GM21367 (cell line): ENCODE data around the gene COX7A1.
"Not testable (repeated sequence)": the region's sequence is repeated elsewhere in the genome, so short reads cannot be mapped to it uniquely, and the experiment has no call there.

Experiments used
- ATAC-seq: cut with Tn5 transposase; IDR thresholded peaks from one replicate; pipeline ENCODE4 v1.9.1; 2021; ENCODE audit not compliant: unreplicated experiment

The COX7A1 gene

DNA sequence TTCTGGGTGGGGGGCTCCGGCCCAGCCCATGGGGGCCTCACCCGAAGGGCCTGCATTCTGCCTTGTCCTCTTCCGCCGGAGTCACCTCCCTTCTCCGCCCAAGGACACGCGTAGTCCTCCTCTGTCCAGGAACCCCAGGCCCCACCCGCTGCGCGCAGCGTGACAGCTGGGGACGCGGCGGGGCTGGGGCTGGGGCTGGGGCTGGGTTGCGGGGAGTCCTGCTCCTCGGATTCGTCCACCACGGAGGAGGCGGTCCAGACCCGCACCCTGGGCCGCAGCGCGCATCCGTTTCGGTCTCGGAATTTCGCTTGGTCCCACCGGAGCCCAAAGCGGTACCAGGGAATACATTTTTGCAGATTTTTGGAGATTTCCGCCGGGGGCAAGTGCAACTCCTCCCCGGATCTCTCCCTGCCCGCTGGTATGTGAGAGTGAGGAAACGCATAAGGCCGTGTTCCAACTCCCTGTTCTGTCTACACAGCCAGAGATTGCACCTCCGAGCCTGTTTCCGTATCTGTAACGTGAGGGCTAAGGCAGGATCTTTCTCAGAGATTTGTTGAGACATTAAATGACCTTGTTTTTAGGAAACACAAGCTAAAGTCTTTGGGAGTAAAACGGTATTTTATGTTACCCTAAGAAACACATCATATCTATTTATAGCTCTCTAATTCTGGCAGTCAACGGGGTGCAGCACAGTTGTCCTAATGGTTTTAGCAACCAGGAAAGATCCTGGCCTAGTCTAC lies at the start of gene COX7A1:
TSS of gene COX7A1 (minus strand) at position 96 of the 740 bp plus-strand sequence. CDS start at position 56, 40 bp downstream.
- no peak for ATAC-seq

DNA sequence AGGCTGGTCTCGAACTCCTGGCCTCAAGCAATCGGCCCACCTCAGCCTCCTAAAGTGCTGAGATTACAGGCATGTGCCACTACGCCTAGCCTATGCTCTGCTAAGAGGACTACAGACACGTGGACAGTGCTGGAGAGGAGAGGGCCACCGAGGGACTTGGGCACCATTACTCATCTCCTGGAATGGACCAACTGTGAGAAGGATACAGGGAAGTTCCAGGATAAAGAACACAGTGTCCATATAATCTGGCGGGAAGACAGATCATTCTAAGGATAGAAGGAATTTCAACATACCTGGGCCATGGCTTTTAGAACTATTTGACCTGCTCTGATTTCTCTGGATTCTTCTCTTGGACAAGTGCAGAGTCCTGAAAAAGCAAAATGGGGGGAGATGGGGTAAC lies 49.4 kb upstream of the COX7A1 start:
- ATAC-seq = no peak

DNA sequence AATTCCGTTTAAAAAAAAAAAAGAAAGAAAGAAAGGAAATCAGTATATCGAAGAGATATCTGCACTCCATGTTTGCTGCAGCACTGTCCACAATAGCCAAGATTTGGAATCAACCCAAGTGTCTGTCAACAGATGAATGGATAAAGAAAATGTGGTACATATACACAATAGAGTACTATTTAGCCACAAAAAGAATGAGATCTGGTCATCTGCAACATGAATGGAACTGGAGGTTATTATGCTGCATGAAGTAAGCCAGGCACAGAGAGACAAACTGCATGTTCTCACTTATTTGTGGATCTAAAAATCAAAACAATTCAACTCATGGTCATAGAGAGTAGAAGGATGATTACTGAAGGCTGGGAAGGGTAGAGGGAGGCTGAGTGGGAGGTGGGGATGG lies 45.9 kb upstream of the COX7A1 start:
- ATAC-seq = no peak

DNA sequence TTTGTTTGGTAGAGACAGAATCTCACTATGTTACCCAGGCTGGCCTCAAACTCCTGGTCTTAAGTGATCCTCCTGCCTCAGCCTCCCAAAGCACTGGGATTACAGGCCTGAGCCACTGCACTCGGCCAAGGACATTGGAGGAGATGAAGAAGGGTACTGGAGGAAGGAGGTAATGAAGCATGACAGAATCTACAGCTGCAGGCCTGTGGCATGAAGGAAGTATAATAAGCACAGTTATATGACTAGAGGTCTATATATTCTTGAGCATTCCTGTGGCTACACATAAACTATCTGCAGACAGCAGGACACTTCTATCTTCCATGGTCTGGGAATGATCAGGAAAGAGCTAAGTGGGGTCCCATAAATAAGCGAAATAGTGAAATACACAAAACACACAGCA lies 44.0 kb upstream of the COX7A1 start:
- ATAC-seq = no peak

DNA sequence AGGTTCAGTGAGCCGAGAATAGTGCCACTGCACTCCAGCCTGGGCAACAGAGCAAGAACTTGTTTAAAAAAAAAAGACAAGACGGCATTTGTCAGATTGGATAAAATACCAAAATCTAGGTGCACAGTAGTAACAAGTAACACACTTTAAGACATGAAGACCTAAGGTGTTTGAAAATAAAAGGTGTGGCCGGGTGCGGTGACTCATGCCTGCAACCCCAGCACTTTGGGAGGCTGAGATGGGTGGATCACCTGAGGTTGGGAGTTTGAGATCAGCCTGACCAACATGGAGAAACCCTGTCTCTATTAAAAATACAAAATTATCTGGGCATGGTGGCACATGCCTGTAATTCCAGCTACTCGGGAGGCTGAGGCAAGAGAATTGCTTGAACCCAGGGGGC lies 34.5 kb upstream of the COX7A1 start:
- not testable (repeated sequence) for ATAC-seq

DNA sequence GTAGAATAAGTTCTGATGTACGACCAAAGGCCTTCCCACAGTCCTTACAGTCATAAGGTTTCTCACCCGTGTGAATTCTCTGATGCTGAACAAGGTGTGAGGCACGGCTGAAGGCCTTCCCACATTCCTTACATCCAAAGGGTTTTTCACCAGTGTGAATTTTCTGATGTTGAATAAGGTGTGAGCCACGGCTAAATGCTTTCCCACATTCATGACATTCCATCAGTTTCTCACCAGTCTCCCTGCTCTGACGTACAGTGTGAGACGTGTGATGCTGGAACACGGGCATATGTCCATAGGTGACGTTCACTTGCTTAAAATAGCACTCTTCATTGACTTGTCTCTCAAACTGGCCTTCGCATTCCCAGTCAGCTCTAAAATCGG lies 31.0 kb upstream of the COX7A1 start:
- no peak for ATAC-seq

DNA sequence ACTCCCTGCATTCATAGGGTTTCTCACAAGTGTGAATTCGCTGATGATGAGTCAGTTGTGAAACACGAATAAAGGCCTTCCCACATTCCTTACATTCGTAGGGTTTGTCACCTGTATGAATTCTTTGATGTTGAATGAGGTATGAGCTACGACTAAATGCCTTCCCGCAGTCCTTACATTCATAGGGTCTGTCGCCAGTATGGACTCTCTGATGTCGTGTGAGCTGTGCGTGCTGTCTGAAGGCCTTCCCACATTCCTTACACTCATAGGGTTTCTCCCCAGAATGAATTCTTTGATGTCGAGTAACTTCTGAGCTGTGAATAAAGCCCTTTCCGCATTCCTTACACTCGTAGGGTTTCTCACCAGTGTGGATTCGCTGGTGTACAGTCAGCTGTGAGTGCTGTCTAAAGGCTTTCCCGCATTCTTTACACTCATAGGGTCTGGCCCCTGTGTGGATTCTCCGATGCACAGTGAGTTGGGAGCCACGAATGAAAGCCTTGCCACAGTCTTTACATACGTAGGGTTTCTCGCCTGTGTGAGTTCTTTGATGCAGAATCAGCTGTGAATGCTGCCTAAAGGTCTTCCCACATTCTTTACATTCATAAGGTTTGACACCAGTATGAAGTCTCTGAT lies 30.5 kb upstream of the COX7A1 start:
- ATAC-seq = no peak

DNA sequence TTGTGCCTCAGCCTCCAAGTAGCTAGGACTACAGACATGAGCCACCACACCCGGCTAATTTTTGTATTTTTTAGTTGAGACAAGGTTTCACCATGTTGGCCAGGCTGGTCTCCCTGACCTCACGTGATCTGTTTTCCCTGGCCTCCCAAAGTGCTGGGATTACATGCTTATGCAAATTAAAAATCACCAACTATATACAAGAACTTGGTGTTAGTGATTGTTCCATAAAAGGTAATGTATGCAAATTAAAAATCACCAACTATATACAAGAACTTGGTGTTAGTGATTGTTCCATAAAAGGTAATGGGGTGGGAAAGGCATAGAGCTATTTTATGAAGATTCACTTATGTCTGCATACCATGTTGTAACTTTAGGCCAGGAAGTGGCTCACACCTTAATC lies 26.8 kb upstream of the COX7A1 start:
- ATAC-seq = not testable (repeated sequence)

DNA sequence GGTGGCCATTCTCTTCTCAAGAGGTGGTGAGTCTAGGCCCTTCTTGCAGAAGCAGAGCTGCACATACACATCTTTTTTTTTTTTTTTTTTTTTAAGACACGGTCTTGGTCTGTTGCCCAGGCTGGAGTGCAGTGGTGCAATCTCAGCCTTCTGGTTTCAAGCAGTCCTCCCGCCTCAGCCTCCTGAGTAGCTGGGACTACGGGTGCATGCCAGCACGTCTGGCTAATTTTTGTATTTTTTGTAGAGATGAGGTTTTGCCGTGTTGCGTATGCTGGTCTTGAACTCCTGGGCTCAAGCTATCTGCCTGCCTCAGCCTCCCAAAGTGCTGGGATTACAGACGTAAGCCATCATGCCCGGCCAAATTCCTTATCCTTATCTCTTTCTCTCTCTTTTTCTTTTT lies 21.6 kb upstream of the COX7A1 start:
- ATAC-seq = not testable (repeated sequence)

DNA sequence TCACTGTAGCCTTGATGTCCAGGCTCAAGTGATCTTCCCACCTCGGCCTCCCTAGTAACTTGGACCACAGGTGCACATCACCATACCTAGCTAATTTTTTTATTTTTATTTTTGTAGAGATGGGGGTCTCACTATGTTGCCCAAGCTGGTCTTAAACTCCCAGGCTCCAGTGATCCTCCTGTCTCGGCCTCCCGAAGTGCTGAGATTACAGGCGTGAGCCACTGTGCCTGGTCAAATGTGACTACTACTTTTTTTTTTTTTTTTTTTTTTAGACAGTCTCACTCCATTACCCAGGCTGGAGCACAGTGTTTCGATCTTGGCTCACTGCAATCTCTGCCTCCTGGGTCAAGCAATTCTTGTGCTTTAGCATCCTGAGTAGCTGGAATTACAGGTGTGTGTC lies 20.6 kb upstream of the COX7A1 start:
- ATAC-seq = no peak

DNA sequence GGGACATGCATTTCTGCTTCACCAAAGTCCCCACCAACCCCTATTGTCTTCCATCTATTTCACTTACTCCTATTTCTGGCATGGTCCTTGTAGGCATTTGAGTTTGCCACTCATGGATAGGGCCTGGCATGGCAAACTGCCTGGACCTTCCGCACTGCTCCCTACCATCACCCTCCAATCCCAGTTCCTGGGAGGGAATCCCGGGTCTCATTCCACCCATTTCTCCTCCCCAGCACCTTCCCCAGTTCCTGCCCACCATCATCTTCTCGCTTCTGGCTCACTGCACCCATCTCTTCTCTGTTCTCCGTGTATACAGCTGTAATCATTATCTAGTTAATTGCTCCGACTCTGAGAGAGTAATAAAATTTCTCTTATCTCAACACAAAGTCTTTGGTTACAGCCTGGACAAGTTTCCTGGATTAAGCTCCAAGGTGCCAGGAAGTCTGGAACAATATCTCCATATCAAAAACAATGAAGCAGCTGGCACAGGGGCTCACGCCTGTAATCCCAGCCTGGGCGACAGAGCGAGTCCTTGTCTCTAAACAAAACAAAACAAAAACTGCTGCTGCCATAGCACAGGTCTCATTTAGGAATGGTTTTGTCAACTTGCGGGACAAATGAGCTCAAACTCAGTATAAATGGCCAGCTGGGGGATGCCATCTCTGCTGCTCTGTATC lies 17.0 kb upstream of the COX7A1 start:
- ATAC-seq = no peak

DNA sequence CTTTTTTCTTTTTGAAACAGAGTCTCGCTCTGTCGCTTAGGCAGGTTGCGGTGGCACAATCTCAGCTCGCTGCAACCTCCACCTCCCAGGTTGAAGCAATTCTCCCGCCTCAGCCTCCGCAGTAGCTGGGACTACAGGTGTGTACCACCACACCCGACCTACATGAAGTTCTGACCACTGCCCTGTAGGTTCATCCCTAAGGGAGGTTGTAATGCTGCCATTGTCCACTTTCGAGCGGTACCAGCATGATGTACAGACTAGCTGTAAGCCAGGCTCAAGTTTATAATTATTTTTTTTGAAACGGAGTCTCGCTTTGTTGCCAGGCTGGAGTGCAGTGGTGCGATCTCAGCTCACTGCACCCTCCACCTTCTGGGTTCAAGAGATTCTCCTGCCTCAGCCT lies 11.6 kb upstream of the COX7A1 start:
- ATAC-seq = no peak

DNA sequence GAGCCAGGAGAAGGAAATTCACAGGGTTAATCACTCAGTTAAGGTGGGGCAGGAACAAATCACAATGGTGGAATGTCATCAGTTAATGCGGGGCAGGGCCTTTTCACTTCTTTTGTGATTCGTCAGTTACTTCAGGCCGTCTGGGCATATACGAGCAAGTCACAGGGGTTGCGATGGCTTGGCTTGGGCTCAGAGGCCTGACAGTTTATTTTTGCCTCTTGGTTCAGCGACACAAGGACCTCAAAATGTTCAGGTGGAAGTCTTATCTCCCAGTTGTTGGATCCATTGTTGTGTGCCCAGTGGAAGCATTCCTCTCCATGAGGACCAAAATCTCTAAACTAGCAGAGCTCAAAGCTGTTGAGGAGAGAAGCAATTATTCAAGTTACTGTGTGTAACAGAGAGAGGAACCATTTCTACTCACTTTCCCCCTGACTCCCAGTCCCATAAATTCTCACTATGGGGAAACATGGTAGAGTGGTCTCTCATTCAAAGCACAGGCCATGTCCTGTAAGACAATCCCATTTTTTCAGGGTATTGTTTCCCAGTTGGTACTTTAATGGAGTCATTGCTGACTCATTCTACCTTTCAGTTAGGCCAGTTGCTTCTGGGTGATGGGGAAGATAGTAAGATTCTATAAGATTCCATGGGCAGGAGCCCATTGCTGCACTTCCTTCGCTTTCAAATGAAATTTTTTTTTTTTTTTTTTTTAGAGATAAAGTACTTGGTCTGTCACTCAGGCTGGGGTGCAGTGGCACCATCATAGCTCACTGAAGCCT lies 8.8 kb upstream of the COX7A1 start:
- no peak for ATAC-seq

DNA sequence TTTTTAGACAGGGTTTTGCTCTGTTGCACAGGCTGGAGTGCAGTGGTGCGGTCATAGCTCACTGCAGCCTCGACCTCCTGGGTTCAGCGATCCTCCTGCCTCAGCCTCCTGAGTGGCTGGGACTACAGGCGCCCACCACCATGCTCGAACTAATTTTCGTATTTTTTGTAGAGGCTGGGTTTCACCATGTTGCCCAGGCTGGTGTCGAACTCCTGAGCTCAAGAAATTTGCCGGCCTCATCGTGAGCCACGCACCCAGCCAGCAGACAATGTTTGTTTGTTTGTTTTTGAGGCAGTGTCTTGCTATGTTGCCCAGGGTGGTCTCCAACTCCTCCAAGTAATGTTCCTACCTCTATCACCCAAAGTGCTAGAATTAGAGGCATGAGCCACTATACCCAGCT lies 879 bp upstream of the COX7A1 start:
- ATAC-seq = no peak

DNA sequence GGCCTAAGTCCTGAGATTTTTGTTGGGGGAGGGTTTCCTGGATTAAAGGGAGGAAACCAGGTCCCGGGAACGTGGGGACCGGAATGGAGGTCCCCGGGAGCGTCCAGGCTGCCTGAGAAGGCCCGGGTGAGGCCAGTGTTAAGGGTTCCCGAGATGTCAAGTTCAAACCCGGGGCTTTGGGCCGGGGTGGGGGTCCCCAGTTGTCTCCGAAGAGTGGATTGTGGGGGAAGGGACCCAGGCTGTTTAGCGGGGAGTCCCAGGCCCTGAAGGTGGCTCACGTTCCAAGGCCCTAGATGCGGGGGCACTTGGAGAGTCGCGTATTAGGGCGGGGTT lies 262 bp downstream of the COX7A1 start:
- ATAC-seq = no peak

DNA sequence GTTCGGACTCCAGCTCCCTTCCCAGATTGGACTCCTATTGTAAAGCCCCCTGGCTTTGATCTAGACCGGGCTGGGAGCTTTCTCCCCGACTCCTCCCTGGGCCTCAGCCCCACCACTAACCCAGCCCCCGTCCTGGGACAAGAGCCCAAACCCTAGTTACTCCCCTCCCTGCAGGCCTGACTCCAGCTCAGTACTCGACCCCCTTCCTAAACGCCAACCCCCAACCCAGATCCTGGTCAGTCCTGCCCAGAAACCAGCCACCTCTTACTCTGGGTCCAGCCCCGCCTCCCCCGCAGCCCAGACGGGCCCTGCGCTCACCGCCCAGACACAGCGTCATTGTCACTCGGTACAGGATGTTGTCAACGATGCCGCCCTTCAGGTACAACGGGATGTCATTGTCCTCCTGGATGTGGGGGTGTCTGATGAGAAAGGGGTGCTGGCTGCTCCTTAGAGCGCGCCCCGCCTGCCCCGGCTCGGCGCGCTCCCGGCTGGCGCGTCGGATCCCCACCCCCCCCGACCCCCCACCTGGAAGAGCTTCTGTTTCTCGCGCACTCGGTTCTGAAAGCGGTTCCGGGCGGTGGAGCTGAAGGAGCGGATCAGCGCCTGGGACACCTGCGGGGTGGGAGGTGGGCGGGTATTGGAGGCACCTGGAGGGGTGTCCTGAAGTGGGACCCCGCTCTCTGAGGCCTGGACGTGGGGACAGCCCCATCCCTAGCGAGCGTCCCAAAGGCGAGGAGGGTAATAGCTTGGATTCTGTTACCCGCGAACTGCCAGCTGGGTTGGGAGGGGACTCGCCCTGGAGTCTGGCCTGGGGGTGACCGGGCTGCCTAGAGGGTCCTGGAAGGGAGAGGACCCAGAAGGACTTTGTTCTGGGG lies 866 bp downstream of the COX7A1 start:
- ATAC-seq = no peak

DNA sequence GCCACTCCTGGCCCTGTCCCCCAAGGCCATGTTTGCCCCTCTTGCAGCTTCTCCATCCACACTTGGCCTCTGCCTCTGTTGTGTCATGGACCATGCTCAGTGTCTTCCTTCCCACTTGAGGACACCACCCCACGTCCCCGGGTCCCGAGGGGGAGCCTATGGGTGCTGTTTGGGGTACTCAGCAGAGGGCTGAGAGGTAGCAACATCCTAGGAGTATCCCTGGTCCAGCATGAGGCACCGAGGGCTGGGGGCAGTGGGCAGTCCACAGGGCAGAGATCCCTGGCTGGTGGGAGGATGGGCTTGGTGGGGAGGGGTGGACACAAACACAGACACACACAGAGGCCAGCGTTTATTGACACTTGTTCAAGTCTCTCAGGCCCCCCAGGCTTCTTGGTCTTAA lies 1.7 kb downstream of the COX7A1 start:
- ATAC-seq = no peak

DNA sequence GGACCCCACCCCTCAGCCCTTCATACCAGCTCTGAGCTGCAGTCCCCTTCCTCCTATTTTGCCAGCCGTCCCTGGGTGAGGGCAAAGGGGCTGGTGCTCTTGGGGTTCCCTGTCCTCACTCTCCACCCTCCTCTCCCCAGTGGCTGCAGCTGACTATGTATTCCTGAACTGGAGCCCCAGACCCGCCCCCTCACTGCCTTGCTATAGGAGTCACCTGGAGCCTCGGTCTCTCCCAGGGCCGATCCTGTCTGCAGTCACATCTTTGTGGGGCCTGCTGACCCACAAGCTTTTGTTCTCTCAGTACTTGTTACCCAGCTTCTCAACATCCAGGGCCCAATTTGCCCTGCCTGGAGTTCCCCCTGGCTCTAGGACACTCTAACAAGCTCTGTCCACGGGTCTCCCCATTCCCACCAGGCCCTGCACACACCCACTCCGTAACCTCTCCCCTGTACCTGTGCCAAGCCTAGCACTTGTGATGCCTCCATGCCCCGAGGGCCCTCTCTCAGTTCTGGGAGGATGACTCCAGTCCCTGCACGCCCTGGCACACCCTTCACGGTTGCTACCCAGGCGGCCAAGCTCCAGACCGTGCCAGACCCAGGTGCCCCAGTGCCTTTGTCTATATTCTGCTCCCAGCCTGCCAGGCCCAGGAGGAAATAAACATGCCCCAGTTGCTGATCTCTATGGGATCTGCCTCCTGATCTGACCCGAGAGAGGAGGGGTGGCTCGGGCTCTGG lies 2.4 kb downstream of the COX7A1 start:
- no peak for ATAC-seq

DNA sequence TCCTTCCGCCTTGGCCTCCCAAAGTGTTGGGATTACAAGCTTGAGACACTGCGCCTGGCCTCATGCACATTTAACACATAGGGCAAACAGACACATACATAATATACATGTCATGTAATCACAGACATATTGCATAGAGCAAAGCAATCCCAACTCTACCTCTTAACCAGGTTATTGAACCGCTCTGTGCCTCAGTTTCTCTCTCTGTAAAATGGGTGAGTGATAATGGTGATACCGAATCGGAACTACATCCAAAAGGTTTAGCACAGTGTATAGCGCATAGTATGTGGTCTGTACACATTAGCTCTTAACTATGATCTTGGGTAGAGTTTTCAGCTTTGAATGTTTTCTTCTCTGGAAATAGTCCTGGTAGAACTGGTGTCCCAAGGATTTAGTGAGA lies 7.6 kb downstream of the COX7A1 start:
- no peak for ATAC-seq

DNA sequence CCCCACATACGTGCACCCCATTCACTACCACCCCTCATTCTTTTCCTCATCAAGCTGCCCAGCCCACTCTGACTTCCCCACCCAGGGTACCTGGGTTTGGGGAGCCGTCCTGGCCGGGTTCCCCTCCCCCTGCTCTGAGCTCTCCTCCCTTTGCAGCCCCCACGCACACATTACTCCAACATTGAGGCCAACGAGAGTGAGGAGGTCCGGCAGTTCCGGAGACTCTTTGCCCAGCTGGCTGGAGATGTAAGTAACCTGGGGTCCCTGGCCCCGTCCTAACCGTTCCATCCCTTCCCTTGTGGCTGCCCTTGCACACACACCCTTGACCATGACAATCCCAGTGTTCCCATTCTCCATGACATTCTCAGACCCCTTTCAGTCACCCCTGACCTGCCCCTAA lies 9.8 kb downstream of the COX7A1 start:
- ATAC-seq = no peak
